H1 (cell line): ENCODE measurements around the gene ARHGEF28. TPM values are rescaled to one million over a fixed set of nuclear protein-coding genes. Genes with fewer than 3 reads are reported as not detected.

Source experiments
- CTCF ChIA-PET: fragments of 300-600 bp; sonication (Branson Sonifier 250); formaldehyde crosslinking; loops from one replicate; lab custom pipeline; 2021; ENCODE audit not compliant: partially characterized antibody; lab: Charles Lee
- POLR2A ChIA-PET: fragments of 300-600 bp; sonication (Branson Sonifier 250); formaldehyde crosslinking; loops from one replicate; lab custom pipeline; 2021; ENCODE audit warnings: inconsistent platforms; ENCODE audit not compliant: partially characterized antibody; lab: Charles Lee
- DNase-seq, 2 experiments: peaks; one replicate each; pipeline versions ENCODE4 v3.0.0 to v3.0.0-alpha.2; 2010 to 2022; ENCODE audit warnings: low spot score in 2 of 2, low read depth in 1 of 2, mixed read lengths in 1 of 2
- FAIRE-seq: peaks from 2 replicates; lab custom pipeline; 2011; peaks lifted over from hg19 to GRCh38; lab: Jason Lieb, UNC
- H2AFZ ChIP-seq: 2 replicates; pipeline ENCODE4 v1.8.1; 2012; ENCODE audit warnings: low read length, inconsistent platforms
- H2AK5ac ChIP-seq: 2 replicates; pipeline ENCODE4 v1.6.1; 2013; ENCODE audit warnings: low read depth, low read length
- H2BK120ac ChIP-seq: replicated peaks from 2 replicates; pipeline ENCODE3; 2013; ENCODE audit warnings: low read depth, low read length, inconsistent platforms
- H2BK12ac ChIP-seq: 2 replicates; pipeline ENCODE4 v1.6.1; 2013; ENCODE audit warnings: low read depth, low read length
- H2BK15ac ChIP-seq: 2 replicates; pipeline ENCODE4 v1.6.1; 2013; ENCODE audit warnings: low read length
- H2BK20ac ChIP-seq: 2 replicates; pipeline ENCODE4 v1.6.1; 2013; ENCODE audit warnings: low read length
- H2BK5ac ChIP-seq: 2 replicates; pipeline ENCODE4 v1.6.1; 2013; ENCODE audit warnings: low read depth, low read length
- H3K14ac ChIP-seq: 2 replicates; pipeline ENCODE4 v1.6.1; 2013; ENCODE audit warnings: inconsistent platforms; ENCODE audit not compliant: insufficient read length
- H3K18ac ChIP-seq: 2 replicates; pipeline ENCODE4 v1.6.1; 2013; ENCODE audit warnings: low read length; ENCODE audit errors: extremely low read depth
- H3K23ac ChIP-seq: 2 replicates; pipeline ENCODE4 v1.6.1; 2013; ENCODE audit warnings: inconsistent platforms; ENCODE audit not compliant: insufficient read length
- H3K23me2 ChIP-seq: 2 replicates; pipeline ENCODE4 v1.6.1; 2013; ENCODE audit warnings: low read depth, low read length
- H3K27ac ChIP-seq: 2 replicates; pipeline ENCODE4 v1.6.1; 2011; ENCODE audit warnings: low read depth, low read length, inconsistent platforms
- H3K27me3 ChIP-seq, 4 experiments: replicated peaks in 1 of 4; 1 replicate in 1 of 4; 2 replicates in 3 of 4; pipeline versions ENCODE4 v1.6.1 to v1.8.1; 2011 to 2013; ENCODE audit warnings: low read length in 3 of 4, mild to moderate bottlenecking in 3 of 4, inconsistent platforms in 2 of 4, mixed read lengths in 2 of 4, moderate library complexity in 1 of 4; ENCODE audit not compliant: control insufficient read depth in 3 of 4, insufficient read depth in 3 of 4; ENCODE audit errors: extremely low read depth in 1 of 4
- H3K36me3 ChIP-seq, 4 experiments: 2 replicates each; pipeline versions ENCODE4 v1.6.1 to v1.8.1; 2011 to 2013; ENCODE audit warnings: mild to moderate bottlenecking in 4 of 4, low read length in 3 of 4, moderate library complexity in 2 of 4, control low read depth in 1 of 4, inconsistent platforms in 1 of 4; ENCODE audit not compliant: insufficient read depth in 4 of 4, control insufficient read depth in 2 of 4
- H3K4ac ChIP-seq: replicated peaks from 2 replicates; pipeline ENCODE3; 2013; ENCODE audit warnings: low read length, low read depth, mixed read lengths, inconsistent platforms; ENCODE audit not compliant: insufficient read length
- H3K4me1 ChIP-seq, 4 experiments: replicated peaks in 1 of 4; 1 replicate in 1 of 4; 2 replicates in 3 of 4; pipeline versions ENCODE4 v1.6.1 to v1.8.1; 2011 to 2013; ENCODE audit warnings: low read length in 3 of 4, inconsistent platforms in 2 of 4, mixed read lengths in 1 of 4; ENCODE audit not compliant: insufficient read depth in 4 of 4, control insufficient read depth in 3 of 4
- H3K4me2 ChIP-seq, 2 experiments: 2 replicates each; pipeline versions ENCODE4 v1.6.1 to v1.8.1; 2011 to 2013; ENCODE audit warnings: low read depth in 2 of 2, low read length in 2 of 2, control low read depth in 1 of 2, inconsistent platforms in 1 of 2, mild to moderate bottlenecking in 1 of 2; ENCODE audit not compliant: insufficient read depth in 1 of 2
- H3K4me3 ChIP-seq, 4 experiments: fragments of 200-600, 300-600 bp in 1 of 4; sonication (generic), shearing (Covaris generic), sonication (Bioruptor Twin) in 1 of 4; 2 replicates each; pipeline versions ENCODE4 v1.5.1 to v1.8.1; 2011 to 2016; ENCODE audit warnings: low read length in 4 of 4, low read depth in 3 of 4, control low read depth in 2 of 4, inconsistent platforms in 2 of 4, mild to moderate bottlenecking in 2 of 4, mixed read lengths in 1 of 4, moderate library complexity in 1 of 4; ENCODE audit not compliant: insufficient read depth in 2 of 4; ENCODE audit errors: extremely low read depth in 1 of 4
- H3K56ac ChIP-seq: replicated peaks from 2 replicates; pipeline ENCODE3; 2013; ENCODE audit warnings: low read depth, mild to moderate bottlenecking, mixed read lengths, low read length, inconsistent platforms; ENCODE audit not compliant: insufficient read length
- H3K79me1 ChIP-seq: 2 replicates; pipeline ENCODE4 v1.6.1; 2013; ENCODE audit warnings: low read depth, low read length, control low read depth
- H3K79me2 ChIP-seq, 2 experiments: 2 replicates each; pipeline versions ENCODE4 v1.6.1 to v1.8.1; 2012 to 2013; ENCODE audit warnings: low read length in 2 of 2, mild to moderate bottlenecking in 2 of 2, inconsistent platforms in 1 of 2; ENCODE audit not compliant: insufficient read depth in 2 of 2, control insufficient read depth in 1 of 2
- H3K9ac ChIP-seq, 4 experiments: replicated peaks in 1 of 4; 1 replicate in 1 of 4; 2 replicates in 3 of 4; pipeline versions ENCODE4 v1.6.1 to v1.8.1; 2011 to 2013; ENCODE audit warnings: low read depth in 3 of 4, low read length in 3 of 4, control low read depth in 2 of 4, mild to moderate bottlenecking in 2 of 4, moderate library complexity in 2 of 4, inconsistent platforms in 1 of 4; ENCODE audit errors: extremely low read depth in 1 of 4
- H3K9me3 ChIP-seq, 2 experiments: 2 replicates each; pipeline versions ENCODE4 v1.6.1 to v1.8.1; 2012 to 2013; ENCODE audit warnings: mild to moderate bottlenecking in 2 of 2, moderate library complexity in 2 of 2, control low read depth in 1 of 2, inconsistent platforms in 1 of 2, low read depth in 1 of 2, low read length in 1 of 2, mixed read lengths in 1 of 2; ENCODE audit not compliant: insufficient read depth in 2 of 2
- H4K20me1 ChIP-seq, 2 experiments: replicated peaks in 1 of 2; 2 replicates each; pipeline versions ENCODE3 to v1.8.1; 2011 to 2013; ENCODE audit warnings: inconsistent platforms in 2 of 2, low read length in 2 of 2, mild to moderate bottlenecking in 1 of 2; ENCODE audit not compliant: insufficient read depth in 2 of 2, control insufficient read depth in 1 of 2
- H4K5ac ChIP-seq: 2 replicates; pipeline ENCODE4 v1.6.1; 2013; ENCODE audit warnings: low read length, low read depth, mixed read lengths, inconsistent platforms; ENCODE audit not compliant: insufficient read length
- H4K8ac ChIP-seq: 2 replicates; pipeline ENCODE4 v1.8.0; 2013; ENCODE audit warnings: mild to moderate bottlenecking, moderate library complexity, low read length, inconsistent platforms; ENCODE audit not compliant: insufficient read depth; ENCODE audit errors: extremely low read depth
- H4K91ac ChIP-seq: replicated peaks from 2 replicates; pipeline ENCODE3; 2013; ENCODE audit warnings: low read length, mixed read lengths, inconsistent platforms; ENCODE audit not compliant: insufficient read length
- EZH2 ChIP-seq: fragments of 200-600 bp; sonication (generic); IDR thresholded peaks from 2 replicates; pipeline ENCODE4 v1.7.1; 2012; ENCODE audit warnings: low read depth, mild to moderate bottlenecking, moderate library complexity, low read length, inconsistent platforms; ENCODE audit not compliant: severe bottlenecking
- SIN3A ChIP-seq, 2 experiments: IDR thresholded peaks in 1 of 2; conservative IDR thresholded peaks in 1 of 2; 2 replicates each; pipeline ENCODE4 v1.6.1; 2011 to 2012; ENCODE audit warnings: low read length in 2 of 2, improper control_type of control experiment in 1 of 2, low read depth in 1 of 2, mild to moderate bottlenecking in 1 of 2
- WGBS, 2 experiments: shearing (Covaris generic) in 1 of 2; methylation state at CpG; one replicate each; pipeline versions ENCODE4 v1.1.6 to v1.1.7; 2013 to 2015; ENCODE audit warnings: low lambda C conversion rate in 2 of 2, mixed read lengths in 2 of 2, inconsistent platforms in 1 of 2, low coverage in 1 of 2, missing lambda C conversion rate in 1 of 2; ENCODE audit not compliant: insufficient replicate concordance in 2 of 2, insufficient coverage in 1 of 2, insufficient read length in 1 of 2; ENCODE audit errors: extremely low coverage in 1 of 2, missing lambda C conversion rate in 1 of 2; 5-methylcytosine and 5-hydroxymethylcytosine counted together
- polyA plus RNA-seq, 7 experiments: library from polyadenylated mRNA; depleted of rRNA in 3 of 7; stranded (reverse) in 5 of 7; unstranded in 2 of 7; fragments of >200 nt in 5 of 7; fragments of 200-250 nt in 2 of 7; gene quantifications; 1 replicate in 5 of 7; 2 replicates in 1 of 7; 4 replicates in 1 of 7; pipeline versions ENCODE4 v1.2.1 to v1.2.3, GENCODE V29; 2011 to 2013; ENCODE audit warnings: missing spikeins in 2 of 7, mixed read lengths in 2 of 7
- total RNA-seq: library from RNA; stranded (reverse); fragmentation: NEBNext Ultra II Directional; extraction: Animal tissue kit (Norgen Biotek cat#: 25700); gene quantifications from 2 replicates; pipeline ENCODE4 v1.2.1, GENCODE V29; 2021

Gene ARHGEF28
- total and polyA plus RNA-seq, 2 of the 8 experiments (the other 6 are each of a cell fraction or from before 2014, with no cell fraction given), result 0.33 to 1.0 TPM

GRCh38 chr5:73822989-73823339 is 197.0 kb downstream of the ARHGEF28 start:
- no peak overlapping the region for H2AK5ac ChIP-seq
- H3K27me3 ChIP-seq, result no peaks in the 10 kb centered on the region
- ChIA-PET POLR2A (no interaction called here), CTCF (no interaction called here)
- no peaks in the 10 kb centered on the region for H3K79me2 ChIP-seq
- no peak overlapping the region for H3K4ac ChIP-seq
- no peak overlapping the region for H3K4me3 ChIP-seq
- no peak overlapping the region for H3K14ac ChIP-seq
- H2AFZ ChIP-seq, result no peak overlapping the region
- TF ChIP-seq EZH2 (no peak), SIN3A (conservative IDR thresholded peaks at IDR 0.05 in 1 of 2, IDR thresholded peaks at IDR 0.05 in 1 of 2; ENCODE audit: low read depth in 1 of 2, low read length in 2 of 2) (no peak)
- TF ChIP-seq, all 59 proteins: peak for 0
- no peaks in the 10 kb centered on the region; the same call in 1 of the 2 replicates for H3K23me2 ChIP-seq
- no peak overlapping the region for H3K56ac ChIP-seq
- H3K4me2 ChIP-seq, result no peak overlapping the region
- H4K91ac ChIP-seq, result no peak overlapping the region
- H3K18ac ChIP-seq, result no peak overlapping the region
- H2BK120ac ChIP-seq, result no peak overlapping the region
- no peak for FAIRE-seq
- H2BK15ac ChIP-seq, result no peak overlapping the region
- H2BK20ac ChIP-seq, result no peak overlapping the region
- no peaks in the 10 kb centered on the region for H4K20me1 ChIP-seq
- DNase-seq, result no peak
- no peaks in the 10 kb centered on the region for H3K4me1 ChIP-seq
- no peaks in the 10 kb centered on the region for H3K79me1 ChIP-seq
- H2BK5ac ChIP-seq, result no peak overlapping the region
- WGBS, 2 experiments, result 80% methylated on average over 4 of the region's 4 CpGs; no CpG with 5 or more reads in 1 of the 2 experiments
- H3K23ac ChIP-seq, result no peak overlapping the region
- no peak overlapping the region for H4K5ac ChIP-seq
- H3K9me3 ChIP-seq, result no peaks in the 10 kb centered on the region
- H3K27ac ChIP-seq, result no peak overlapping the region
- no peaks in the 10 kb centered on the region for H3K36me3 ChIP-seq
- H3K9ac ChIP-seq, result no peak overlapping the region
- no peak overlapping the region for H2BK12ac ChIP-seq
- no peak overlapping the region for H4K8ac ChIP-seq
